Stimulated activated CD4-positive, alpha-beta T cell treated with anti-CD3 and anti-CD28 coated beads, Interleukin-4, amount 100 ng/mL, for 48 hours (primary cell): ENCODE measurements around the gene AKT3.
"Not testable (repeated sequence)": the region's sequence is repeated elsewhere in the genome, so short reads cannot be mapped to it uniquely, and the experiment has no call there.

Source experiments
- DNase-seq, 2 donors: peaks; one replicate each; pipeline ENCODE4 v3.0.0-alpha.2; 2020; ENCODE audit warnings: low read depth in 2 of 2

The AKT3 gene

DNA sequence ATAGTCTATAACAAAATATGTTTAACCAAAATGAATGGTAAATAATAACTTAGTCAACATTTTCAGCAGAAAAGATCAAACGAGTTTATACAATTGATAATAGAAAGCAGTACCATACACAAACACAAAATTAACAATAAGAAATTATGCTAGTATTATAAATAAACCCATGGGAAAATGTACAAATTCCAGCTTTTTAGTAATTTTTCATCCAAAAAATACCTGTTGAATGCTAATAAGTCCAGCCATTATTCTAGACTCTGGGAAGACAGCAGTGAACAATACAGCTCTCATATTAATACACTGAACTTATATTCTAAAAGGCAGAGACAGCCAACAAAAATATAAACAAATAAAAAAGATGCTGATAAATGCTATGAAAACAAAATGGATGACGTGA lies 66.3 kb downstream of the AKT3 start:
- no peak for DNase-seq

DNA sequence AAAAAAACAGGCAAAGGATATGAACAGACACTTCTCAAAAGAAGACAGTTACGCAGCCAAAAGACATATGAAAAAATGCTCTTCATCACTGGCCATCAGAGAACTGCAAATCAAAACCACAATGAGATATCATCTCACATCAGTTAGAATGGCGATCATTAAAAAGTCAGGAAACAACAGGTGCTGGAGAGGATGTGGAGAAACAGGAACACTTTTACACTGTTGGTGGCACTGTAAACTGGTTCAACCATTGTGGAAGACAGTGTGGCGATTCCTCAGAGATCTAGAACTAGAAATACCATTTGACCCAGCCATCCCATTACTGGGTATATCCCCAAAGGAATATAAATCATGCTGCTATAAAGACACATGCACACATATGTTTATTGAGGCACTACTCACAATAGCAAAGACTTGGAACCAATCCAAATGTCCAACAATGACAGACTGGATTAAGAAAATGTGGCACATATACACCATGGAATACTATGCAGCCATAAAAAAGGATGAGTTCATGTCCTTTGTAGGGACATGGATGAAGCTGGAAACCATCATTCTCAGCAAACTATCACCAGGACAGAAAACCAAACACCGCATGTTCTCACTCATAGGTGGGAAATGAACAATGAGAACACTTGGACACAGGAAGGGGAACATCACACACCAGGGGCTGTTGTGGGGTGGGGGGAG lies 77.5 kb downstream of the AKT3 start:
- not testable (repeated sequence) for DNase-seq

DNA sequence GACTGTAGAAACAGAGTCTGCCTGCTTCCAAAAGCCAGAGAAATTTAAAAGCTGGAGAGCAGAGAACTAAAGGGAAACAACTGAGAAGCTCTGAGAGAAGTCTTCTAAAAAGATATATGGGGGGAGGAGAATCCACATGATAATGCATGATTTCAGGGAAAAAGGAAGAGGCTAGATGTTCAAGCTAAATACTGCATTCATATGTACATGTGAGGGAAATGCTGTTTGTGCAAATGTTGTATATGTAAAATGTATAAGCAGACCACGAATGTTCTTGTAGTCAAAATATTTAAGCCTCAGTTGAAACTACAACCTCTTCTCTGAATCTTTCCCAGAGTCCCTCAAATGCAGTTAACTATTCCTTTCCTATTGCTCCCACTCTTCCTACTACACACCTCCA lies 79.2 kb downstream of the AKT3 start:
- no peak for DNase-seq

DNA sequence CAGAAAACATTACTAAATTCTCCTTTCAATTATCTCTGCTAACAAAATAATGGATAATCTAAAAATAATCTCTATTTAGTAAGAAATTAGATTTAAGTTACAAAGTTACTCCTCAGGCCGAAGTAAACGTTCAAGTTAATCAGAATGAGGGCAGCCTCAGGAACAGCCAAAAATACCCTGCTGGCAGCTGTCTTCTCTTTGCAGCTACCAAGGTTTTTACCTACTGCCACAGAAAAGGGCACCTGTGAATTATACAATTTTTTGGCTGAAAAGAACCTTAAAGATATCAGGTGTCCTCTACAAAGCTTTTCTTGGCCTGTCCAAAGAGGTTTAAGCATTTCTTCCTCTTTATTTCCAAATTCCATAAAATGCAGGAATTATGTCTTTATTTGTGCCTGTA lies 84.4 kb downstream of the AKT3 start:
- no peak for DNase-seq

DNA sequence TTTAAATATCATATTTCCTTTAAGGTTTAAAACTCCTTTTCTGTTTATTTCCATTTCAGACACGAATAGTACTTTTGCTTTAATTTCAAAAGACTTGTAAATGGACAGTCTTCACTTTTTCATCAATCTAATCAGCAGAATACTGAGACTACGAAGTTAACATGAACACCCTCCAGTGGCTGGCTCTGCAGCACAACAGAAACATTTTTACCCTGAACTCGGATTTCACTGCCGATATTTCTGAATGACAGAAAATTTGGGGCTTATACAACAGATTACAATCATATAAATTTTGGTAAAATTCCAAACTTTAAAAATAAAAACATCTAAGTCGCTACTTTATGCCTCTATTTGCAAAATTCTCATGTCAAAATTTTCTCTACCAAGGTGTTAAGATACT lies 86.2 kb downstream of the AKT3 start:
- no peak for DNase-seq

DNA sequence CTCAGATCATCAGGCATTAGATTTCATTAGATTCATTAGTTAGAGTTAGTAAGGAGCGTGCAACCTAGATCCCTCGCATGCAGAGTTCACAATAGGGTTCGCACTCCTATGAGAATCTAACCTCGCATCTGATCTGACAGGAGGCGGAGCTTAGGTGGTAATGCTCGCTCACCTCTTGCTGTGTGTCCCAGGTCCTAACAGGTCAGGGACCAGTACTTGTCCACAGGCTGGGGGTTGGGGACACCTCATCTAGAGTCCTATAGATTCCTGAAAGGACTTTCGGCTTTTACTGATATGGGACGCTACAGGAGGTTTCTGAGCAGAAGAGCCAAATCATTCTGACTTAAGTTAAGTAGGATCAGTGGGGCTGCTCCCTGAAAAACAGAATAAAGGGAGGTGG lies 91.4 kb downstream of the AKT3 start:
- no peak for DNase-seq

DNA sequence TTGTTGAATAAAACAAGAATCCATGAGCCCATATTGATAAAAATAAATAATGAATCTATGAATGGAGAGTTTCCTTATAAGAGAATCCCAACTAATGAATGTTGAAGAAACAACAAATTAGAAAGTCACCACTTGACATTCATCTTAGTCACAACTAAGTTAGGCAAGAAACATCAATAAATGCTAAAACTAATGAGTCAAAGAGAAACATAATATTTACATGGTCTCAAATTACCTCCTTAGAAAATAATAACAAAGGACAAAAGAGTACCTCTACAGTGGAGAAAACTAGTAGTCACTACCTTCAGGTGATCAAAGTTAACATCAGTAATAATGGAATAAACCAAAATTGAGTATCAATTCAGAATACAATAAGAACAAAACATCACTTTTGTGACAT lies 93.5 kb downstream of the AKT3 start:
- DNase-seq: no peak

DNA sequence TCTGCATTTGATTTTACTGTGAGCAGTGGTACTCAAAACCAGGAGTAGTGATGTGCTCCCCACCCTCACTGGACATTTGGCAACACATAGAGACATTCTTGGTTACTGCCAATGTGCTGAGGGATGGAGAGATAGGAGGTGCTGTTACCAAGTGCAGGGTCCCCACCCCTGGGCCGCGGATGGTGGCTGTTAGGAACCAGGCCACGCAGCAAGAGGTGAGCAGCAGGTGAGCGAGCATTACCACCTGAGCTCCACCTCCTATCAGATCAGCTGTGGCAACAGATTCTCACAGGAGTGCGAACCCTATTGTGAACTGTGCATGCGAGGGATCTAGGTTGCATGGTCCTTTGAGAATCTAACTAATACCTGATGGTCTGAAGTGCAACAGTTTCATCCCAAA lies 95.7 kb downstream of the AKT3 start:
- DNase-seq: no peak

DNA sequence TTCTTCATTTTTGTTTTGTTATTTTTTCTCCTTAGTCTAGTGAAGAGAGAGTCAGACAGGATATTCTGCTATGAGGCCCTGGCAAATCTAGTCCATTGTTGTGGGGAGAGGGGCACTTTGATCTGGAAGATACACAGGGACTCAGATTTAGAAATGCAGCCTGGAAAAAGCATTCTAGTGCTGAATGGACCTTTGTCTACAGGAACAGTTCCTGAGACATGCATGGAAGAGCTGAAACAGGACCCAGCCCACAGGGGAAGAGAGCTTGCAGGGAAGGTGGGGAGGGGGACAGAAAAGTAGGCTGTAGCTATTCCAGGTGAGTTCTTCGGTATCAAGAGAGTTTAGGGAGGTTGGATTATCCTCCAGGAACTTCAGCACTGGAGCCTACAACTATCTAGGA lies 98.5 kb downstream of the AKT3 start:
- DNase-seq: no peak

DNA sequence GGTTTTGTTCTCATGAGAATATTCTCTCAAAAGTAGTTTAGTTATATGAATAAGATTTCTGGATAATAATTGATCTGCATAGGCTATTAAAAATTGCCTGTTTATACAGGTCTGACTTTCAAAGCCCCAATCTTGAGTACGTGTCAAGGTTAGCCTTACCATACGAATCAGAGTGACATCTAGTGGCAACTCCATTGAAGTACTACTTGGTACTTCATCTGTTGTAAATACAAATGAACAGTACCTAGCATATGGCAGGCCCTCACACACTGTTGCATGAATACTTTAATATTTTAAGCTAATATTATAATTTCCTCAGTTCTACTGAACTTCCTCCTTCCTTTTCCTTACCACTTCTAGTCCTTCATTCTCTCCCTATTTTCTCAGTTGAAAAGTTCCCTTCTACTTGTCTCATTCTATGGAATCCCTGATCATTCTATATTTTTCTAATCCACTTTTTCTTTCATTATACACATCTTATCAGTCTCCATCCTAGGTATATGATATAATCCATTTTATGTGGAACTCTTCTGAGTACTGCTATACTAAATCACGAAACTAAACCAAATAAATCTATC lies 101.2 kb downstream of the AKT3 start:
- DNase-seq: no peak

DNA sequence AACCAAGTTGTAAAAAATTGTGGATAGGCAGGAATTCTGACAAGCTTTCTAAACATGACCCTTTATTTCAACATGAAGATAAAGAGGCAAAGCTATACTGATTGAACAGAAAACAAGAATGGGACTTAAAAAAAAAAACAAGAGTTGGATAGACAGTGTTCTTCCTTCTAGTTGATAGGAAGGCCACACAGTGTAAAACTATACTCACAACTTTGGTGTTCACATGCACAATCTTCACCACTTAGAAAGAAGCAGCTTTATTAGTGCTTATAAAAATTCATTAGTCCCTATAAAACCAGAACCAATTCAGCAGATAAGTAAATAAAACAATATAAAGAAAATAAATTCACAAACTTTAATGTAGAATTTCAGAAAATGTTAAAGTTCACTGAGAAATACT lies 101.8 kb downstream of the AKT3 start:
- no peak for DNase-seq

DNA sequence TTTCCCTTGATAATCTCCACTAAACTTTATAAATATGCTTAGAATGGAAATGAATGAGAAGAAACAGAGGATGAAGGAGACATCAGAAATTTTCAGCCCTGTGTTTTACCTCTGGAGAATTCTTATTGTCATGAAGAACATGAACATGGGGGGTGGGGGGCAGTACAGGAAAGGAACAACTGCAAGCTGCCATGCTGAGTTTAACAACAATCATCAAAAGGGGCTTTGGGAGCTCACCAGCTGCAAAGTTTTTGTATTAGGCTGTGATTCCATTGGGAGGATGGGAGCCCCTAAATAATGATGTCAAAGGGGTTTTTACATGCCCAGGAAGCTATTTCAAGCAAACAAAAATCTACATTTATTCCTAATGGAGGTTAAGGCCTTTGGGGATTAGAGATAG lies 103.3 kb downstream of the AKT3 start:
- no peak for DNase-seq

DNA sequence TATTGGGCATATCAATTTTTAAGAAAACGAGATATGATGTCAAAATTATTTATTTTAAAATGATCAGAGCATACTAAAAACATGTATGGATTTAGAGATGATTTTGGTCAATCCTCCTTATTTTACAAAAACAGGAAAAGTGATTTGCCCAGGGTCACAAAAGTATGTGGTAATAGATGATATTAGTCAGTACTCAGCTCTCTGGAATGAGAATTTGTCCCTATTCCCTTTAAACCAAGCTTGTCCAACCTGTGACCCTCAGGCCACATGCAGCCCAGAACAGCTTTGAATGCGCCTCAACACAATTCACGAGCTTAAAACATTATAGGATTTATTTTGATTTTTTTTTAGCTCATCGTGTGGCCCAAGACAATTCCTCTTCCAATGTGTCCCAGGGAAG lies 104.7 kb downstream of the AKT3 start:
- no peak for DNase-seq

DNA sequence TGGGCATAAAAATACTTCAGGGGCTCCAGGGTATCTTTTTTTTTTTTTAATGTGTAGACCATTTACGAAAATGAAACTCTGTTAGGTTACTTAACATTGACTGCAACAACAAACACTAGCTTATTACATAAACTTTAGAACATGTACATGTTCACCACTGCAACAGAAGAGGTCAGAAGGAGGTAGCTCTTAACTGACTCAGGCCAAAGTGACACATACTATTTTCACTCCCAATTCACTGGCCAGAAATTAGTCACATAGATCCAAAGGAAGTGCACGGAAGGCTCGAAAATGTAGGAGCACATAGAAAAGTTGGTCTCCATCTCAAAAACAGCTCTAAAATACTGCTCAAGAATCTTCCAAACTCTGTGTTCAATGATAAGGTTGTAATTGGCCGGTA lies 107.2 kb downstream of the AKT3 start:
- DNase-seq: no peak

DNA sequence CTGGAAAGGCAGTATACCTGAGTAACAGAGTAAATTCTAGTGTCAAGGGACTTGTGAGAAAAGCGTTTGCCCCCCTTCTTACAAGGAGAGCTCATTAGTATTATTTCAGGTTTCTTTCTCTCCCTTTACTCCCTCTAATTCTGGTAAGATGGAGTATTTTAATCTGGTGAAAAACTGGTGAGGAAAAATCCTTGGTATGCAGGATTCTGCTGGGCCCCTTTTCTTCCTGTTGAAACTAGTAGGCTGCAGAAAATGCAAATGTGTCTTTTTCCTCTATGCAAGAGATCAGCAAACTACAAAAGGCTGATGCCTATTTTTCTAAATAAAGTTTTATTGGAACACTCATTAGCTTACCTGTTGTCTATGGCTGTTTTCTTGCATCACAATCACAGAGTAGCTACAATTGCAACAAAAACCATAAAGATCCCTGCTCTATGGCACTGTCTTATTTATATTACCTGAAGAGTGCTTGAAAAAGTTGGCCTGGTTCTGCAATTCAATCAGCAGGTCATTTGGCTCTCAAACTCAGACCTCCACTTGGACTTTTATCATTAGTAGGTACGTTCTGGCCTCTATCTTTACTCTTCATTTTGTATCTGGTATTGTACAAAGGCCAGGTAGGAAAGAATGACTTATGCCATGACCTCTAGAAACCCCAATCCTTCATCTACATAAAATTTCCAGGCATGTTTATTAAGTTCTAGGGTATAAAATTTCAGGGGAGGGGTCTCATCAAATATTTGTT lies 109.6 kb downstream of the AKT3 start:
- DNase-seq: no peak

DNA sequence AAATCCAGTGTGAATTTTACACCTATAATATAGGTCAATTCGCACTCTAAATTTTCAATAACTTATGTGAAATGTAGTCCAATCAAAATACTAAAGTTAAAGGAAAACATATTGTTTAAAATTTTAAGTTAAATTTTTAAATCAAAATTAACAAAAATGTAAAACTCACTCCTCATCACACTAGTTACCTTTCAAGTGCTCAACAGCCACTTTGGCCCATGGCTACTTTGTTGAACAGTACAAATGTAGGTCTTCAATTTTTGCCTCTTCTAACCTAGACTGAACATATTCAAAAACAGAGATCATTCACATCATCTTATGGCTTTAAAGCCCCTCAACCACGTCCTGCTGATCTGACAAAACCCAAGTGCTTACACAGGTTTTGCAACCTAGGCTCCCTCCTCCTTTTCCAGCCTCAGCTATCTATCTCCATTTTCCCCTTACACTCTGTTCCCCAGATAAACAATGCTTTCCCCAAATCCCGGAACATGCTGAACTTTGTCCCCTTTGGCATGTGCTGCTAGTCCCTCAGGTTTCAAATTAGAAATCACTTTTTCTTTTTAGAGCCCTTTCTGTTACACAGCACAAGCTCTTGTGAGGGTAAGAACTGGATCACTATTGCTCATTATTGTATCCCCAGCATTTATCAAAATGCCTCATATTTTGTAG lies 110.6 kb downstream of the AKT3 start:
- DNase-seq: no peak

DNA sequence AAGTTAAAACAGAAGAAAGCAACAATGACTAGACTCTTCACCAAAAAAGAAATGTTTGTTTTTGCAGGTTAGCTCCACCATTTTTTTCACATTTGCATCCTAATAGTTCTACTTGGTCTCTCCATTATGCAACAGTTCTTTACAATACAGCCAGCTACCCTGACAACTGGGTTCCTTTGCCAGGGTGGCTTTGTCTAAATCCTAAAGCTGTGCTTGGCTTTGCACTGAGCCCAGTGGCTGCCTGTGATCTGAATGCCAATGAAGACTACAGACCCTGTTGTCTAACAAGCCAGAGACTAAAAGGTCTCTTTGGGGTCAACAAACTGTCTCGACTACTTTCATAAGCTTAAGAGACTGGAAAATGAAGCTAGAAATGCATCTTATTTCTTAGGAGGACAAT lies 112.0 kb downstream of the AKT3 start:
- no peak for DNase-seq

DNA sequence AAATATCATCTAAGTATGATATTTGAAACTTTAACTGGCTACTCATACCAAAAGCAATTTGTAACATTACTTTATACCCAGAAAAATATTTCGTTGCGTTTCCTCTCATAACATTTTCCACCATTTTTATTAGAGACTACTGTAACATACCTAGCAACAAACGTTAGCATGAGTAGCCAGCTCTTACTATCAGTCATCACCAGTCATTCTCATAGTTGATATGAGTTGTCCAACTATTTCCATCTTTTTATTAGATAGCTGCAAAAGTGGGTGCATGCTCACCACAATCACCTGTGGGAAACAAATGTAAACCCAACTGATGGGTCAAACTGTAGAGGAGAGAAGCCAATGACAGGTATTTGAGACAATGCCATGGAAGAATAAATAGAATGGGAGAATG lies 114.6 kb downstream of the AKT3 start:
- DNase-seq: no peak

DNA sequence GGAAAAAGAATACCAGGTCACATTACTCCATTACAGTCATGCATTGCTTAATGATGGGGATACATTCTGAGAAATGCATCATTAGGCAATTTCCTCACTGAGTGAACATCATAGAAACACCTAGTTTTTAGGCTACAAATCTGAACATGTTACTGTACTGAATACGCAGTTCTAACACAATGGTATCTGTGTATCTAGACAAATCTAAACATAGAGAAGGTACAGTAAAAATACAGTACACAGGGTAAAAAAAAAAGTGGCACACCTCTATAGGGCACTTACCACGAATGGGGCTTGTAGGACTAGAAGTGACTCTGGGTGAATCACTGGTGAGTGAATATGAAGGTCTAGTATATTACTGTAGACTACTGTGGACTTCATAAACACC lies 115.7 kb downstream of the AKT3 start:
- no peak for DNase-seq

DNA sequence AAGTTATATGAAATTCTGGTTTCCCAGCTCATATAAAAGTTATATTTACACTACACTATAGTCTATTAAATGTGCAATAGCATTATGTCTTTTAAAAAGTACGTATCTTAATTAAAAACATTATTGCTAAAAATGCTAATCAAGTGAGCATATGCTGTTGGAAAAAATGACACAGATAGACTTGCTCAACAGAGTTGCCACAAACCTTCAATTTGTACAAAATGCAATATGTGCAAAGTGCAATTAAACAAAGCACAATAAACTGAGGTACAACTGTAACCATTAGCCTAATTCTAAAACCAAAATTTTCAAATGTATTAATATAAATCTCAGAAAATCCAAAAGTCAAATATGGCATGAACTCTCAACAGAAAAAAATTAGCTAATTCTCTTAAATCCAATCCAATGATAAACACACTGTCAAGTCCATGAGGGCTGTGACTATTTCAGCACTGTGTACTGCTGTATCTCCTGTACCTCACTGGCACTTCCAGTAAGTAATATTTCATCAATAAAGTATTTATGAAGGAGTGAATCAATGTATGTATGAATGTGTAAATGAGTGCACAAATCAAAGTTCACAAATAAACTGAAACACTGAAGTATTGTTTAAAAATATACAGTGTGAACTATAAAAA lies 116.3 kb downstream of the AKT3 start:
- no peak for DNase-seq

DNA sequence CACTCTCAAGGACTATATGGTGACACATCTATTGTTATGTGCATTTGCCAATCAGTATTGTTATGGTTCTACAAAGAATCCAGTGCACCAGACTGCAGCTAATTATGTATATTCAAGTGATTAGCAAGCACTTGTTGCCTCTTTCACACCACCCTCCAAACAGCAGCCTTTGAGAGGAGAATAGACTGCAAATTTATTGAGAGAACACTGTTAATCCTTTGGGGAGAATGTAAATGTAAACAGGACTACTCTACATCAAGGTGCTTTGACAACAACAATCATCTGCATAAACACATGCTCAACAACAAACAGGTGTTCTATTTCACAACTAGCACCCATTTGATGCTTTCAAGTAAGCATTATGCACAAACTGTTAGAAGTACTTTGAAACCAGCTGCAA lies 117.4 kb downstream of the AKT3 start:
- no peak for DNase-seq

DNA sequence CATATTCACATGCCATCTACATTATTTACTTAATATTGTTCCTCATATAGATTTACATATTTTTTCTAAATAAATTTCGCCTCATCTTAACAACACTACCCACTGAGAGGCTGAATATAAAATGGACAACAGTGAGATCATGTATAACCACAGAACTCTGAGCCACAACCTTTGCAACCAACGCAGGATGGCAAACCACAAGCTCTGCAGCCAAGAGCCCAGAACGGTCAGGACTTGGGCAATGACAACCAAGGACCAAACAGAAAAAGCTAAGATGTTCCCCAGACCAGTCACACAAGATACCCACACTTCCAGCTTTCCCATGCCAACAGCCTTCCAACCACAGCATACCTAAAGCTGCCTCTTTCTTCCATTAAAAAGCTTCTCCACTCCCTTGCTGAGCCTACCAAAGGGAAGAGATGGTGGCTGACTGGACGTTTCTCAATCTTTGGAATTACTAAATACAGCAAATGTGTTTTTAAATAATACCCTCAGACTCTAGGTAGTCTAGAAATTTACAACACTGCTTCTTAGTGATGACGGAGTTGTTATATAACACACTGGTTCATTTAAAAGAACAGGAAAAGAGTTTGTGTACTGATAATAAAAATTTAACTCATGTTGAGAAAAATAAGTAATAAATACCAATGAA lies 117.9 kb downstream of the AKT3 start:
- DNase-seq: no peak
